NCI-H1417 treated with DMSO at 0.1 percent for 48 hours (cell line): Measurements from ENCODE around the gene CNDP1.

Experiments
- DNase-seq: peaks from one replicate; lab custom pipeline; 2025; lab: John Stamatoyannopoulos, UW

Gene CNDP1

GRCh38 chr18:74507097-74507881 lies 27.0 kb upstream of the CNDP1 start:
- DNase-seq = no peak

GRCh38 chr18:74507927-74508326 lies 26.4 kb upstream of the CNDP1 start:
- DNase-seq = no peak

GRCh38 chr18:74508366-74508765 lies 25.9 kb upstream of the CNDP1 start:
- DNase-seq = no peak

GRCh38 chr18:74508821-74509225 lies 25.5 kb upstream of the CNDP1 start:
- DNase-seq = no peak

- DNase-seq = no peak
Measured at GRCh38 chr18:74509856-74510769, 24.2 kb upstream of the CNDP1 start.

- no peak for DNase-seq
Measured at GRCh38 chr18:74510770-74511095, 23.6 kb upstream of the CNDP1 start.

GRCh38 chr18:74511823-74512222 lies 22.5 kb upstream of the CNDP1 start:
- no peak for DNase-seq

- DNase-seq = no peak
Measured at GRCh38 chr18:74512321-74513053, 21.8 kb upstream of the CNDP1 start.

GRCh38 chr18:74513149-74513882 lies 21.0 kb upstream of the CNDP1 start:
- no peak for DNase-seq

GRCh38 chr18:74513883-74514205 lies 20.5 kb upstream of the CNDP1 start:
- no peak for DNase-seq

- DNase-seq = no peak
Measured at GRCh38 chr18:74514860-74515495, 19.3 kb upstream of the CNDP1 start.

- no peak for DNase-seq
Measured at GRCh38 chr18:74515620-74516231, 18.6 kb upstream of the CNDP1 start.

- DNase-seq = no peak
Measured at GRCh38 chr18:74516271-74517235, 17.7 kb upstream of the CNDP1 start.

- no peak for DNase-seq
Measured at GRCh38 chr18:74517236-74517630, 17.1 kb upstream of the CNDP1 start.

- no peak for DNase-seq
Measured at GRCh38 chr18:74518456-74519295, 15.6 kb upstream of the CNDP1 start.

- no peak for DNase-seq
Measured at GRCh38 chr18:74519320-74520095, 14.8 kb upstream of the CNDP1 start.

GRCh38 chr18:74520096-74520833 lies 14.0 kb upstream of the CNDP1 start:
- no peak for DNase-seq
